ENCODE results near the gene TOLLIP. TPM values are rescaled to one million over a fixed set of nuclear protein-coding genes. Genes with fewer than 3 reads are reported as not detected.
"Not testable (repeated sequence)": the region's sequence is repeated elsewhere in the genome, so short reads cannot be mapped to it uniquely, and the experiment has no call there.

TOLLIP gene
- polyA plus RNA-seq (ENCODE audit: insufficient read depth in 1 of 5, insufficient read length in 5 of 5, low replicate concordance in 1 of 5), result 10 to 100 TPM; 19.3 to 34.1 (median 25.0) TPM
- long read RNA-seq, donor 1, transcript TOLLIP-202 (6 exons, 3,617 nt), result major isoform, 21 of 28 reads
- long read RNA-seq, donor 1, partial matches to known transcripts, result 0 of 28 reads
- long read RNA-seq, donor 1, other reads (novel, unspliced or antisense), result 0 of 28 reads
- long read RNA-seq, donor 2, transcript TOLLIP-202 (6 exons, 3,617 nt), result major isoform, 22 of 23 reads
- long read RNA-seq, donor 2, partial matches to known transcripts, result 0 of 23 reads
- long read RNA-seq, donor 2, other reads (novel, unspliced or antisense), result 0 of 23 reads
- long read RNA-seq, donor 3, transcript TOLLIP-202 (6 exons, 3,617 nt), result major isoform, 9 of 10 reads
- long read RNA-seq, donor 3, partial matches to known transcripts, result 0 of 10 reads
- long read RNA-seq, donor 3, other reads (novel, unspliced or antisense), result 0 of 10 reads
- long read RNA-seq, donor 4, transcript TOLLIP-202 (6 exons, 3,617 nt), result major isoform, 9 of 11 reads
- long read RNA-seq, donor 4, partial matches to known transcripts, result 0 of 11 reads
- long read RNA-seq, donor 4, other reads (novel, unspliced or antisense), result 0 of 11 reads
- long read RNA-seq, donor 5, transcript TOLLIP-202 (6 exons, 3,617 nt), result major isoform, 24 of 28 reads
- long read RNA-seq, donor 5, partial matches to known transcripts, result 0 of 28 reads
- long read RNA-seq, donor 5, other reads (novel, unspliced or antisense), result 0 of 28 reads
- long read RNA-seq, donor 6, transcript TOLLIP-202 (6 exons, 3,617 nt), result major isoform, 30 of 32 reads
- long read RNA-seq, donor 6, partial matches to known transcripts, result 0 of 32 reads
- long read RNA-seq, donor 6, other reads (novel, unspliced or antisense), result 0 of 32 reads
- long read RNA-seq, donor 7, transcript TOLLIP-202 (6 exons, 3,617 nt), result major isoform, 15 of 19 reads
- long read RNA-seq, donor 7, partial matches to known transcripts, result 0 of 19 reads
- long read RNA-seq, donor 7, other reads (novel, unspliced or antisense), result 0 of 19 reads
- long read RNA-seq, donor 8, transcript TOLLIP-202 (6 exons, 3,617 nt), result major isoform, 7 of 8 reads
- long read RNA-seq, donor 8, partial matches to known transcripts, result 0 of 8 reads
- long read RNA-seq, donor 8, other reads (novel, unspliced or antisense), result 0 of 8 reads

DNA sequence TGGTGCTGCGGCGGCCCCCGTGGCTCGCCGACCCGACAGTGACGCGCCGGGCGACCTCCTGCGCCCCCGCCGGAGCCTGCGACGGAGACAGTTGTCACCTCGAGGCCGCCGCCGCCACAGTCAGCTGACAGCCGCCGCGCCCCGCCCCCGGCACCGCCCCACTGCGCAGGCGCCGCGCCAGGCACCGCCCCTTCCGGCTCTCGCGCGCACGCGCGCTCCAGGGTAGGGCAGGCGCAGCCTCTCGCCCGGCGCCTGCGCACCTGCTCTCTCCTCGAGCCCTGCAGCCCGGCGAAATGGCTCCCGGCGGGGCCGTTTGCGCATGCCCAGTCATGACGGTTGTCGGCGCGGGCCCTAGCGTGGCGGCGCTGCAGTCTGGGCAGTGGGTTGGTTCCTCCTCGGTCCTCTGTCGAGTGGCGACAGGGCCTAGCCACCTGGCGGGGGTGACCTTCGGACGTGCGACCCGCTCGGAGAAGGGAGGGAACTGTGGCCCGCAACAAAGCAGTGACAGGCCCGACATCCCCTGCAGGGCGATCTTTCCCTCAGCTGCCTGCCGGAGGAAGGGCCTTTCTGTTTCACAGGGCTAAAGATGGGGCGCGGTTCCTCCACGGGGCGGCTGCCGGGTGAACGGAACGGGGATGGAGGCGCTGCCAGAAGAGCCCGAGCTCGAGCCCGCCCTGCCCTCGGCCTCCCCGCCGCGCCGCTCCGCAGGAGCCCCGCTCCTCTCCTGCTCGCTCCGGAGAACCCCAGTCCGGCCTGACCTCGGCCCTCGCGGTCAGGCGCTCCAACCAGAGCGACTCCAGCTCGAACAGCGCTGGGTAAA is at the start of gene TOLLIP:
Gene TOLLIP, minus strand, starts transcription at position 135 of the 820 bp plus-strand sequence. Its CDS starts 134 bp downstream, at position 1.
- peak; percentile 94 to 96 for DNase-seq

DNA sequence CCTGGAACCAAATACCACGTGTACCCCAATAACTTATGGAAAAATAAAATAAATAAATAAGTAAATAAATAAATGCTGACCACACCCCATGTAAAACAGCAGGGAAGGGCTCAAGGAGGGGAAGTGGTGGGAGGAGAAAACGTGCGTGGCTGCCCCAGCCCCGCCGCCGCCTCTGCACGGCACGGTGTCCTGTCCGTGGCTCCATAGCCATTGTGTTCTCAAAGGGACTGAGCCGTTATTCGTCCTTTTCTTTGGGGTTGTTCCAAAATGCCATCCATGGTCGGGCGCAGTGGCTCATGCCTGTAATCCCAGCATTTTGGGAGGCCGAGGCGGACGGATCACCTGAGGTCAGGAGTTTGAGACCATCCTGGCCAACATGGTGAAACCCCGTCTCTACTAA is 49.5 kb upstream of the TOLLIP start:
- DNase-seq, result not testable (repeated sequence)

DNA sequence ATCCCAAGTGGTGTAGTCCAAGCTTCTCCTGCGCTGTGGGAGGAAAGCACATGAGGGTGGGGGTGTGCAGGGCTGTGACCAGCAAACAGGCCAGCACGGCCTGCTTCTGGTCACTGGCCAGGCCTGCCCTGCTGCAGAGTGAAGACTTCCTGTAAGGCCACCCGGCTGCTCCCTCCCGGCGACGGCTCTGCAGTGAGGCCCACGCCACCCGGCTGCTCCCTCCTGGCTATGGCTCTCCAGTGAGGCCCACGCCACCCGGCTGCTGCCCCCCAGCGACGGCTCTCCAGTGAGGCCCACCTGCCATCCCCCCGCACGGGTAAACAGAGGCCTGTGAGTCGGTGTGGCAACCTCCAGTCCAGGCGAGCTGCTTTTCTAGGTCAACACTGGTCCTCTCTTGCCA is 48.9 kb upstream of the TOLLIP start:
- DNase-seq, result peak in 1 of 2 donors; percentile 54

DNA sequence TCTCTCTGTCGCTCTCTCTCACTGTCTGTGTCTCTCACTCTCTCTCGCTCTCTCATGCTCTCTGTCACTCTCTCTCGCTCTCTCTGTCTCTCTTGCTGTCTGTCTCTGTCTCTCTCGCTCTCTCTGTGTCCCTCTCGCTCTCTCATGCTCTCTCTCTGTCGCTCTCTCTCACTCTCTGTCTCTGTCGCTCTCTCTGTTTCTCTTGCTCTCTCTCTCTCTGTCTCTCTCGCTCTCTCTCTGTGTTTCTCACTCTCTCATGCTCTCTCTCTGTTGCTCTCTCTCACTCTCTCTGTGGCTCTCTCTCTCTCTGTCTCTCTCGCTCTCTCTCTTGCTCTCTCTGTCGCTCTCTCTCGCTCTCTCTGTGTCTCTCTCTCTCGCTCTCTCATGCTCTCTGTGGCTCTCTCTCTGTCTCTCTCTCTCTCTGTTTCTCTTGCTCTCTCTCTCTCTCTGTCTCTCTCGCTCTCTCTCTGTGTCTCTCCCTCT is 47.1 kb upstream of the TOLLIP start:
- no peak for DNase-seq

DNA sequence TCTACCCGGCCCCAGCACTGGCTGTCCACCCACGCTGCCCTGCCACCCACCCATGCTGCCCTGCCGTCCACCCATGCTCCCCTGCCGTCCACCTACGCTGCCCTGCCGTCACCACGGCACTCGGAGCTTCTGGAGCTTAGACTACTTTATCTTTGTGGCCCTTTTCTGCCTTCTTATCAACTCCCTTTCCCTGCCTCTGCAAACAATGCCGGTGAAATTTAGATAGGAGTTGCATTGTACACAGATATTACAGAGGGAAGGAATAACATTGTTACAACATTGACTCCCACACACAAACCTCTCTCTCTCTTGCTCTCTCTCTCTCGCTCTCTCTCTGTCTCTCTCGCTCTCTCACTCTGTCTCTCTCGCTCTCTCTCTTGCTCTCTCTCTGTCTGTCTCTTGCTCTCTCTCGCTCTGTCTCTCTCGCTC is 46.6 kb upstream of the TOLLIP start:
- DNase-seq, result no peak

DNA sequence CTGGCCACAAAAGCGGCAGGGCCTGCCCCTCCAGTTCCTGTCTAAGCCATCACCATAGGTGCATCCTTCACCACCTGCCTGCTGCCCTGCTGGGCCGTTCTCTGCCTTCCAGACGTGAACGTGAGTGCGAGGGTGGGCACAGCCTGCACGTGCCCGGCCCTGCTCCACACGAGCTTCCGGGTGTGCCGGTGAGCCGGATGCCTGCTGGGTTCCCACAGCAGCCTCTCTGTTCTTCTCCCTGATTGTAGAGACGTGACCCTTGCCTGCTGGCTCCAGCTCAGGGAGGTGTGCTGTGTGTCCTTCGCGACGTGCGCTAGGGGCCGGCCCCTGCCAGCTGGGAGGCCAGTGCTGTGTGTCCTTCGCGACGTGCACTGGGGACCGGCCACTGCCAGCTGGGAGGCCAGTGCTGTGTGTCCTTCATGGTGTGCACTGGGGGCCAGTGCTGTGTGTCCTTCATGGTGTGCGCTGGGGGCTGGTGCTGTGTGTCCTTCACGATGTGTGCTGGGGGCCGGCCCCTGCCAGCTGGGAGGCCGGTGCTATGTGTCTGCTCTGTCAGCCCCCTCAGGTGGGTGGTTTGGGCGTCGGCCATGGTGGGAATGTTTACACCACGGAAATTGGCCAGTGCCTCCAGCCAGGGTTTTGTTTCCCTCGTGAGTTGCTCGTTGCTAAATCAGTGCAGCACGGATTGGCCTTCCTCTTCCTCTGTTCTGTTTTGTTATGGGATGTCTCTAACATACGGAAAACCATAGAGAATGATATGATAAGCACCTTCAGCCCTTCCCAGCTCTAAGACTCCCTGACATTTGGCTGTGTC is 44.9 kb upstream of the TOLLIP start:
- DNase-seq, result no peak

DNA sequence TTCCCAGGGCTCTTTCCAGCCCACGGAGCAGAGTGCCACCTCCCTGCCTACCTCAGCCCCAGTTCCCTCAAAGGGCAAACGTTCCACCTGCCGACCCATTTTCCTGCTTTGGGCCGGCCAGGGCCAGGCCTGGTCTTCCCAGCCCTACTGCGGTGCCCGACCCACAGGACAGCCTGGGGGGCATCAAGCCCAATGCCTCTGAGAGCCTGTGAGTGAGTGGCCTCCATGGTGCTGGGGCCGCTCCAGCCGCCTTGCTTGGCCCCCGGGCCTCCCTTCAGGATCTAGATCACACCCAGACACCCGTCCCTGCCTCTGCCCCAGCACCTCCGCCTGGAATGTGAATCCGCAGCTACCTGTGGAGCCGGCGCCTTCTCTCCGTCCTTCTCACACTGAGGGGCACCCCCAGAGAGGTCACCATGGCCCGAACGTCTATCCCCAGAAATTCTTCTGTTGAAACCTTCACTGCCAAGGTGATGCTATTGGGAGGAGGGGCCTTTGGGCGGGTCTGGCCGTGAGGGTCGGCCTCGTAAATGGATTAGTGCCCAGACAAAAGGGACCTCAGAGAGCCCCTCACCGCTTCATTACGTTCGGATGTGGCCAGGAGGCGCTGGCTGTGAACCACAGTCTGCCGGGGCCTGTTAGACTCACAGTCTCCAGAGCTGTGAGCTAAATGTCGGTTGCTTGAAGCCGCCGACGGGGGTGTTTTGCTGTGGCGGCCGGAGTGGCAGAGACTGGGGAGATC is 44.1 kb upstream of the TOLLIP start:
- DNase-seq, result no peak

DNA sequence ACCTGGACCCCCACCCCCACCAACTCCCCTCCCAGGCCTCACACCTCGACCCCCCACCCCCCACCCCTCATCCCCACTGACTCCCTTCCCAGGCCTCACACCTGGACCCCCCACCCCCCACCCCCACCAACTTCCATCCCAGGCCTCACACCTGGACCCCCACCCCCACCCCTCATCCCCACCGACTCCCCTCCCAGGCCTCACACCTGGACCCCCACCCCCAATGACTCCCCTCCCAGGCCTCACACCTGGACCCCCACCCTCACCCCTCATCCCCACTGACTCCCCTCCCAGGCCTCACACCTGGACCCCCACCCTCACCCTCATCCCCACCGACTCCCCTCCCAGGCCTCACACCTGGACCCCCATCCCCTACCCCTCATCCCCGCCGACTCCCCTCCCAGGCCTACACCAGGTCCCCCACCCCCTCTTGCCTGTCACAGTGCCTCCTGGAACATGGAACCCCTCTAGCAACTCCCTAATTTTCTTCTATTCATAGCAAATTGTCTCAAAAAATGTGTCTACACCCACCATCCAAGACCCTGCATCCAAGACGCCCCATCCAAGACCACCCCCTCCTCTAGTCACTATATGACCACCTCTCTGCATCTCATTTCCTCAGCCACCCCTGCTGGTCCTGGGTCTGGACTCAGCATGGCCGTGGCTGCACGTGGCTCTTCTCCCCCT is 43.4 kb upstream of the TOLLIP start:
- no peak for DNase-seq

DNA sequence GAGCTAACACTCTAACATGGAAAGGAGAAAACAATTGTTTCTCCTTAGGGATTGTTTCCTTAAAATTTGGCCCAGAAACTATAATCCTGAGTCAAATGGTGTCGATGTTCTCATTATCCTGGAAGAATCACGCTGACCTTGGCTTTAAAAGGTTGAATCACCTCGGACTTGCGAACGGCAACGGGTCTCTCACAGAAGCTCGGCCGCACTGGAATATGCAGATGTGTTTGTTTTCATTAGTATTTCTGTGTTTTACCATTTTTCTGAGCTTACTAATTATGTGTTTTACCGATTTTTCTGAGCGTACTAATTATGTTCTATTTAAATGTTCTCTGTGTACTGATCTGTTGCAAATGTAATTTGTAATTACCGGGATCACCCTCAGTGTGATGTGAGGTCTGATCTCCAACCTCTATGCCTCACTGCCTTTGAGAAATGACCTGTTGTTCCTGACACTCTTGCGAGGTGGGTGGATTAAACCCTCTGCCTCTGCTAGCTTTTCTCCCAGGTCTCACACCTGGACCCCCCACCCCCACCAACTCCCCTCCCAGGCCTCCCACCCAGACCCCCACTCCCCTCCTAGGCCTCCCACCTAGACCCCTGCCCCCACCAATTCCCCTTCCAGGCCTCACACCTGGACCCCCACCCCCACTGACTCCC is 42.0 kb upstream of the TOLLIP start:
- DNase-seq, result no peak

DNA sequence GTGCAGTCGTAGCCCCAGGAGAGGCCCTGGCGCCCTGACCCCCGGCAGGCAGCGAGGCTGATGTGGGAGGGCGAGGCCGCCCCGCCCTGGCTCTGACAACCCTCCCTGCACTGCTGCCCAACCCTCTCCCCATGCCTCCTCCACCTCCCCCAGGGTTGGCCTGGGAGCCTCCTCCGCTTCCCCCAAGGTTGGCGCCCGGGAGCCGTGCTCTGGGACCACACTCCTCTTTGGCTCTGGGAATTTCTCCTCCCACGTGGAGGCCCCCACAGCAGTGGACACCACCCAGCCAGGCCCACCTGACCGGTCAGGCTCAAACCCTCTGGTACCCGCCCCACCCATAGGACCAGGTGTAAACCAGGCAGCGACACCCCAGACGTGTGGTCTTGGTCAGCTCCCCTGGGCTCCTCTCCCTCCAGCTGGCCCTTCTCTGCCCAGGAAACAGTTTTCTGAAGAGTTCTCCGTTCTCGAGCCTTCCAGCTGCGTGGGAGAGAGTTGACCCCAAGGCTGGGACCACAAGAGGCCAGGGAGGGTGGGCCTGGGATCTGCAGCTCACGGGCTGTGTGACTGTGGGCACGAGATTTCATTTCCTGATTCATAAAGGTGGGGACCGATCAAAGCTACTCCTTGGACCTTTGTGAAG is 40.8 kb upstream of the TOLLIP start:
- DNase-seq, result no peak

DNA sequence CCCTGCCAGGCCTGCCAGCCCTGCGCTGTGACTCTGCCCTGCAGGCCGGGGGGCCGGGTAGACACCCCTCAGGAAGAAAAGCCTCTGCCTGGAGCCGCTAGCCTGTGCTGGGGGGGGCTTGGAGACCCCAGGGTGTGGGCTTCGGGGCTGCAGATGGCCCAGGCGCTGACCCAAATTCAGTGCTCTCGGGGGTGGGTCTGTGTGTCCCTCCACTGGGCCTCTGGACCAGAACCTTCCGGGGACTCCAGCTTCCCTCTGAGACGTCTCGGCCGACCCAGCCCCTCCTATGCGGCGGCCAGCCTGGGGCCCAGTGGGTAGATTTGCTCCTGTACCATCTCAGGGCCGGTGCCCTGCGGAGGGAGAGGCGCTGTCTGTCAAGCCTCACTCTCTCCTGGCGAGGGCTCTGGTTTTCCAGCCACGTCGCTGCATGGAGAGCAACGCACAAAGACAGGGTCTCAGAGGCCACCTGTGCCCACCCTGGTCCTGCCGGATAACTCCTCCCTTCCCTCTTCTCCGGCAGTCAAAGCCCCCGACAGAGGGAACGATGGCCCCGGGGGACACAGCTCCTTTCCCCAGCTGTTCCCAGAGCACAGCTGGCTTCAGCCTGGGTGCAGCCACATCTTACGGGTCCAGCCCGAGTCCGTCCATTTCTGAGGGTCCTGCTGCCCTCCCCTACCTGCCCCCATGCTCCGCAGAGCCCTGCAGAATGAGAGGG is 40.1 kb upstream of the TOLLIP start:
- DNase-seq, result no peak

DNA sequence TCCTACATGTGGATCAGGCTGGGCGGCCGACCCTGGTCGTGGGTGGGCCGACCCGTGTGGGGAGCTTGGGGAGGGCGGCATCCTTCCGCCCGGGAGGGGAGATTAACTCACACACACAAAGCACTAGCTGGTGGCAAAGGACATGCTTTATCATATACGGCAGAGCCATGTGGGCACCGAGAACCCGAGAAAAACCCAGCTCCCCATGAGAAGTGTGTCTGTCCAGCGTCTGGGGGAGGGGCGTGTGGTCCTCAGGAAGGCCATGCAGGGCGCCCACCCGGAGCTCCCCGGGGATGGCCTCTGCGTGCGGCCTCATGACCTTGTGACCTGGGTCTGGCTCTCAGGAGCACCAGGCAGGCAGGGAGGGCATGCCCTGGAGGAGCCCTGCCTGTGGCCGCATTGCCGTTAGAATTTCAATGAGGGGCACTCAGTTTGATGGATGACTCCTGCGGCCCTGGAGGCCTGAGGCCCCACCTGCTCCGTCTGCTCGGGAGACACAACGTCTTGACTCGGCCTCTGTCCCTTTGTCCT is 39.4 kb upstream of the TOLLIP start:
- DNase-seq, result no peak

DNA sequence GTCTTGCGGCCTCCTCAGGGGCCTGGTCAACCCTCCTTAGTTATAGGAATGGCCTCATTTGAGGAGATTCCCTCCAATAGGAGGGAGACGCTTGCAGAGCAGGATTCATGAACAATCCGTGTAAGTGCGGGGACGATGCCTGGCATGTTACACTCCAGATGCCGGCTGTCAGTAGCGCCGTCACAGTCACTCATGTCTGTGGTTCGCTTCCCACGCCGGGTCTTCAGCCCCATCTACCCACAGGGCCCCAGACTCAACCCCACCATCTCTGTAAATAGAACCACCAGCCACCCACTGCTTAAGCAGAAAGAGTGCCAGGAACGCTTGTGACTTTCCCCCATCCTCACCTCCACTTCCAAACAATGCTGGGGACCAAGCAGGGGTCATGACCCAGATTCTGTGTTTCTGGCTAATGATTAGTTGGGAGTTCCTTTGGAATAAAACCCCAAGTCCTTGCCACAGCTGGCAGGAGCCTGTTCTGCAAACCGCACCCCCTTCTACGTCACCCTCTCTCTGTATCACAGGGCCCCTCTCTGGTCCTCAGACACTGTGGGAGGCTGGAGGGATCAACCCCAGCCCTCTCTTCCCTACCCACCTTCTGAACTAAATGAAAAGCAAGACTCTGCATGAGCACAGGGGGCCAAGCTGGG is 38.8 kb upstream of the TOLLIP start:
- DNase-seq, result no peak

DNA sequence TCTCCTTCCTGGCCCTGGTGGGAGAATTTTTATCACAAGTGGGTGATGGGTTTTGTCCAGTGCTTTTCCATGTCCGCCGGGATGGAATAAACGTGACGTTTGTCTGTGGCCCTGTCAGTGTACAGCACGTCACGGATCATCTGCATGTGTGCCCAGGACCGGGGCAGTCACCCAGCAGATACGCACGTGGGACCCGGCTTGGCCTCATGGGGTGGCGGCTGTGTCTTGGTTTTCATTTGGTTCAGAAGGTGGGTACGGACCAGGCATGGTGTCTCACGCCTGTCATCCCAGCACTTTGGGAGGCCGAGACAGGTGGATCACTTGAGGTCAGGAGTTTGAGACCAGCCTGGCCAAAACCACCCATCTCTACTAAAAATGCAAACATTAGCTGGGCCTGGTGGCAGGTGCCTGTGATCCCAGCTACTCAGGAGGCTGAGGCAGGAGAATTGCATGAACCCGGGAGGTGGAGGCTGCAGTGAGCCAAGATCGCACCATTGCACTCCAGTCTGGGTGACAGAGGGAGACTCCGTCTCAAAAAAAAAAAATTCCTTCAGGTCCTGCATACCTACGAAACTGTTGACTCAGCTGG is 38.1 kb upstream of the TOLLIP start:
- not testable (repeated sequence) for DNase-seq

DNA sequence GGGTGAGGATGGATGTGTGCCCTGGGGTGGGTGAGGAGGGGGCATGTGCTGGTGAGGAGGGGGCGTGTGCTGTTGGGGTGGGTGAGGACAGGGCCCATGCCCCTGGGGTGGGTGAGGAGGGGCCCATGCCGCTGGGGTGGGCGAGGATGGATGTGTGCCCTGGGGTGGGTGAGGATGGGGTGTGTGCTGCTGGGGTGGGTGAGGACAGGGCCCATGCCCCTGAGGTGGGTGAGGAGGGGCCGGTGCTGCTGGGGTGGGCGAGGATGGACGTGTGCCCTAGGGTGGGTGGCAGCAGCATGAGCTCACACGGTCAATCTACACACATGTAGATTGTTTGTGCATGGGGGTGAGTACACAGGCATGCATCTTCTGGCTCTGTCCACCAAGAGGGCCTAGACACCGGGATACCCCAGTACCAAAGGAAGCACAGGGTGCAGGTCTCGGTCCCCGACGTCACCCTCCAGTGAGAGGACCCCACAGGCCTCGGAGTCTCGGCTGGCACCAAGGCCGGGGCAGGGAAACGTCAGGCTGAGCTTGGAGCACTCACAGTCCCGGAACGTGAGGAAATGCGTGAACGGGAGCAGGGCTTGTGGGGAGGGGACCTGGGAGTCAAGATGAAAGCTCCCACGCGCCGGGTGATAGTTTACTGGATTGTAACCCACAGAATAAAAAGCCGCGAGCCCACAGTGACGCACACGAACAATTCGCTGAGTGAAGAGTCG is 37.4 kb upstream of the TOLLIP start:
- no peak for DNase-seq
